Tibial nerve (tissue), 4 donors: Measurements from ENCODE around the gene TBC1D4.
A peak's percentile ranks its signal among the peaks of the same experiment; 100 is the strongest.

Source experiments
- CTCF ChIP-seq, 5 experiments: fragments of 200-600 bp in 3 of 5; fragments of 450-650 bp in 2 of 5; sonication (generic) in 3 of 5; IDR thresholded peaks; one replicate each; pipeline ENCODE4 v1.5.1; 2016 to 2019; ENCODE audit warnings: antibody characterized with exemption in 5 of 5, mild to moderate bottlenecking in 3 of 5, moderate library complexity in 2 of 5
- EP300 ChIP-seq, 2 donors: sonication (generic); formaldehyde crosslinking; IDR thresholded peaks; one replicate each; pipeline ENCODE4 v1.6.1; 2017; ENCODE audit warnings: antibody characterized with exemption in 2 of 2, mild to moderate bottlenecking in 1 of 2
- POLR2A ChIP-seq, 2 donors: fragments of 450-650 bp; IDR thresholded peaks; one replicate each; pipeline ENCODE4 v1.6.1; 2017; ENCODE audit warnings: antibody characterized with exemption in 2 of 2, mild to moderate bottlenecking in 2 of 2, moderate library complexity in 2 of 2

- TF ChIP-seq EP300 (IDR thresholded peaks at IDR 0.05) (peak in 1 of 2 donors; percentile 38), POLR2A (IDR thresholded peaks at IDR 0.05) (no peak), CTCF (IDR thresholded peaks at IDR 0.05) (no peak)
Observed at GRCh38 chr13:75422028-75422427, 59.9 kb downstream of the TBC1D4 start.
